ENCODE data around the gene CELA2A. TPM values are rescaled to one million over a fixed set of nuclear protein-coding genes. Genes with fewer than 3 reads are reported as not detected.

CELA2A gene
- total and polyA plus RNA-seq, 2 of the 13 experiments (the other 11 are each of a cell fraction or from before 2014, with no cell fraction given), result not detected

DNA sequence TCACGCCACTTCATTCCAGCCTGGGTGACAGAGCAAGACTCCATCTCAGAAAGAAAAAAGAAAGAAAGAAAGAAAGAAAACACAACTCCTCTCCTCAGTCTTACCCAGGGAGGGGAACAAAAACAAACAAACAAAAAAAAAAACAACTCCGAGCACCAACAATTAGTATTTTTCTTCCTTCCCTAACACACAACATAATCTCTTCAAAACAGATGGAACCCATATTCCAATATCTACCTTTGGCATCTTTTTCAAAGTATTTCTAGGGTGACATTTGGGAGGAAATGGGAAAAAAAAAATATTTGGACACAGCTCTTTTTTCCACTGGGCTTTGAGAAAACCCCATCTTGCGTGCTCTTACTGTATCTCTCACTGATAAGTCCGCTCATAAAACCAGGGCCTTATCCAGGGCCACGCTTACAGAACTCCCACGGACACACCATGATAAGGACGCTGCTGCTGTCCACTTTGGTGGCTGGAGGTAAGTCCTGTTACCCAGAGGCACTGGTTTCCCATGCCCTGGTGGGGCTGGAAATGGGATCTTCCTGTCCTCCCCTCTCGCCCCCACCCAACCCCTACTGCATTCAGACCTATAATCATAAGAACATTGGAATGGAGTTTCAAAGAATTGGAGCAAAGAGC is at the start of gene CELA2A (continued):
- TF ChIP-seq, protein P1, sequence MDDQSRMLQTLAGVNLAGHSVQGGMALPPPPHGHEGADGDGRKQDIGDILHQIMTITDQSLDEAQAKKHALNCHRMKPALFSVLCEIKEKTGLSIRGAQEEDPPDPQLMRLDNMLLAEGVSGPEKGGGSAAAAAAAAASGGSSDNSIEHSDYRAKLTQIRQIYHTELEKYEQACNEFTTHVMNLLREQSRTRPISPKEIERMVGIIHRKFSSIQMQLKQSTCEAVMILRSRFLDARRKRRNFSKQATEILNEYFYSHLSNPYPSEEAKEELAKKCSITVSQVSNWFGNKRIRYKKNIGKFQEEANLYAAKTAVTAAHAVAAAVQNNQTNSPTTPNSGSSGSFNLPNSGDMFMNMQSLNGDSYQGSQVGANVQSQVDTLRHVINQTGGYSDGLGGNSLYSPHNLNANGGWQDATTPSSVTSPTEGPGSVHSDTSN (CRISPR knock-in tag; IDR thresholded peaks at IDR 0.05; ENCODE audit: borderline replicate concordance), result no peak
- no peak for TF ChIP-seq AGO2 (optimal IDR thresholded peaks at IDR 0.05; ENCODE audit: low read depth, low read length)
- no peak for TF ChIP-seq TCF7L2 (IDR thresholded peaks at IDR 0.05; ENCODE audit: low read depth, low read length)
- no peak for TF ChIP-seq TBL1XR1 (IDR thresholded peaks at IDR 0.05; ENCODE audit: borderline replicate concordance, low read length, partially characterized antibody)
- TF ChIP-seq, protein P2, sequence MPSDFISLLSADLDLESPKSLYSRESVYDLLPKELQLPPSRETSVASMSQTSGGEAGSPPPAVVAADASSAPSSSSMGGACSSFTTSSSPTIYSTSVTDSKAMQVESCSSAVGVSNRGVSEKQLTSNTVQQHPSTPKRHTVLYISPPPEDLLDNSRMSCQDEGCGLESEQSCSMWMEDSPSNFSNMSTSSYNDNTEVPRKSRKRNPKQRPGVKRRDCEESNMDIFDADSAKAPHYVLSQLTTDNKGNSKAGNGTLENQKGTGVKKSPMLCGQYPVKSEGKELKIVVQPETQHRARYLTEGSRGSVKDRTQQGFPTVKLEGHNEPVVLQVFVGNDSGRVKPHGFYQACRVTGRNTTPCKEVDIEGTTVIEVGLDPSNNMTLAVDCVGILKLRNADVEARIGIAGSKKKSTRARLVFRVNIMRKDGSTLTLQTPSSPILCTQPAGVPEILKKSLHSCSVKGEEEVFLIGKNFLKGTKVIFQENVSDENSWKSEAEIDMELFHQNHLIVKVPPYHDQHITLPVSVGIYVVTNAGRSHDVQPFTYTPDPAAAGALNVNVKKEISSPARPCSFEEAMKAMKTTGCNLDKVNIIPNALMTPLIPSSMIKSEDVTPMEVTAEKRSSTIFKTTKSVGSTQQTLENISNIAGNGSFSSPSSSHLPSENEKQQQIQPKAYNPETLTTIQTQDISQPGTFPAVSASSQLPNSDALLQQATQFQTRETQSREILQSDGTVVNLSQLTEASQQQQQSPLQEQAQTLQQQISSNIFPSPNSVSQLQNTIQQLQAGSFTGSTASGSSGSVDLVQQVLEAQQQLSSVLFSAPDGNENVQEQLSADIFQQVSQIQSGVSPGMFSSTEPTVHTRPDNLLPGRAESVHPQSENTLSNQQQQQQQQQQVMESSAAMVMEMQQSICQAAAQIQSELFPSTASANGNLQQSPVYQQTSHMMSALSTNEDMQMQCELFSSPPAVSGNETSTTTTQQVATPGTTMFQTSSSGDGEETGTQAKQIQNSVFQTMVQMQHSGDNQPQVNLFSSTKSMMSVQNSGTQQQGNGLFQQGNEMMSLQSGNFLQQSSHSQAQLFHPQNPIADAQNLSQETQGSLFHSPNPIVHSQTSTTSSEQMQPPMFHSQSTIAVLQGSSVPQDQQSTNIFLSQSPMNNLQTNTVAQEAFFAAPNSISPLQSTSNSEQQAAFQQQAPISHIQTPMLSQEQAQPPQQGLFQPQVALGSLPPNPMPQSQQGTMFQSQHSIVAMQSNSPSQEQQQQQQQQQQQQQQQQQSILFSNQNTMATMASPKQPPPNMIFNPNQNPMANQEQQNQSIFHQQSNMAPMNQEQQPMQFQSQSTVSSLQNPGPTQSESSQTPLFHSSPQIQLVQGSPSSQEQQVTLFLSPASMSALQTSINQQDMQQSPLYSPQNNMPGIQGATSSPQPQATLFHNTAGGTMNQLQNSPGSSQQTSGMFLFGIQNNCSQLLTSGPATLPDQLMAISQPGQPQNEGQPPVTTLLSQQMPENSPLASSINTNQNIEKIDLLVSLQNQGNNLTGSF (CRISPR knock-in tag; IDR thresholded peaks at IDR 0.05), result no peak
- TF ChIP-seq ELF4 (CRISPR knock-in tag; IDR thresholded peaks at IDR 0.05; ENCODE audit: borderline replicate concordance), result no peak
- TF ChIP-seq ZIK1 (CRISPR knock-in tag; IDR thresholded peaks at IDR 0.05; ENCODE audit: borderline replicate concordance, low read depth), result no peak

Data from HepG2 (cell line).